LNCAP (cell line): ENCODE data around the gene FBXW5.

Source experiments
- TF ChIP-seq, protein P1 (sequence below): fragments of 450-650 bp; IDR thresholded peaks from 2 replicates; pipeline ENCODE4 v1.5.1; 2017; ENCODE audit warnings: mild to moderate bottlenecking

FBXW5 gene

DNA sequence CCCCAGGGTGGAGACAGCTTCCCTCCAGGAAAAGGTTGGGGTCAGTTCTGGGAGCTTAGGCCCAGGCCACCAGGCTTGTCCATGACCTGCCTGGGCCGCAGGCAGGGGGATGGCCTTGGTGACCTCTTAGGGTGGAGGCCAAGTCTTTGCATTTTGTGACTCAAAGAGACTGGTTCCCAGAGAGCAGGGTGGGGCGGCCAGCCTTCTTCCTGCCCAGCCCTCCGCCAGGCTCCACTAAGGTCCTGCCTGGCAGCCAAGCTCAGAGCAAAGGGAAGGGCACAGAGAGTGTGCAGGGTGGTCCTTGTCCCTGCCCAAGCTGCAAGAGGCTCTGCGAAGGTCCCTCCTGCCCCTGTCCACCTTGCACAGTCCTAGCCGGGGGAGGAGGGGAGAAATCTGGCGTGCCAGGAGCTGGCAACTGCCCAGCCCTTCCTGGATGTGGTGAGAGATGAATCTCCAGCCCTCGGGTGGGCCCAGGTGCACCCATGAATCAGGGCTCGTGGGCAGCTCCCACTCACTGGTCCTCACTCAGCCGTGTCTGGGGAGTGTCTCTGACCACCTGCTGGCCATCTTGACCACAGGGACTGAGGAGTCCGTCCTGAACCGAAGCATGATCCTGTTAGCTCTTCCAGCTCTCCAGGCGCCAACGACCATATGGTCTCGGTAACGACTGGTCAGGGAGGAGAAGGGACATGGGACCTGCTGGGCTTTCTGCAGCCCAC is 30.4 kb upstream of the FBXW5 start:
- TF ChIP-seq, protein P1, sequence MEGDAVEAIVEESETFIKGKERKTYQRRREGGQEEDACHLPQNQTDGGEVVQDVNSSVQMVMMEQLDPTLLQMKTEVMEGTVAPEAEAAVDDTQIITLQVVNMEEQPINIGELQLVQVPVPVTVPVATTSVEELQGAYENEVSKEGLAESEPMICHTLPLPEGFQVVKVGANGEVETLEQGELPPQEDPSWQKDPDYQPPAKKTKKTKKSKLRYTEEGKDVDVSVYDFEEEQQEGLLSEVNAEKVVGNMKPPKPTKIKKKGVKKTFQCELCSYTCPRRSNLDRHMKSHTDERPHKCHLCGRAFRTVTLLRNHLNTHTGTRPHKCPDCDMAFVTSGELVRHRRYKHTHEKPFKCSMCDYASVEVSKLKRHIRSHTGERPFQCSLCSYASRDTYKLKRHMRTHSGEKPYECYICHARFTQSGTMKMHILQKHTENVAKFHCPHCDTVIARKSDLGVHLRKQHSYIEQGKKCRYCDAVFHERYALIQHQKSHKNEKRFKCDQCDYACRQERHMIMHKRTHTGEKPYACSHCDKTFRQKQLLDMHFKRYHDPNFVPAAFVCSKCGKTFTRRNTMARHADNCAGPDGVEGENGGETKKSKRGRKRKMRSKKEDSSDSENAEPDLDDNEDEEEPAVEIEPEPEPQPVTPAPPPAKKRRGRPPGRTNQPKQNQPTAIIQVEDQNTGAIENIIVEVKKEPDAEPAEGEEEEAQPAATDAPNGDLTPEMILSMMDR, result no peak

DNA sequence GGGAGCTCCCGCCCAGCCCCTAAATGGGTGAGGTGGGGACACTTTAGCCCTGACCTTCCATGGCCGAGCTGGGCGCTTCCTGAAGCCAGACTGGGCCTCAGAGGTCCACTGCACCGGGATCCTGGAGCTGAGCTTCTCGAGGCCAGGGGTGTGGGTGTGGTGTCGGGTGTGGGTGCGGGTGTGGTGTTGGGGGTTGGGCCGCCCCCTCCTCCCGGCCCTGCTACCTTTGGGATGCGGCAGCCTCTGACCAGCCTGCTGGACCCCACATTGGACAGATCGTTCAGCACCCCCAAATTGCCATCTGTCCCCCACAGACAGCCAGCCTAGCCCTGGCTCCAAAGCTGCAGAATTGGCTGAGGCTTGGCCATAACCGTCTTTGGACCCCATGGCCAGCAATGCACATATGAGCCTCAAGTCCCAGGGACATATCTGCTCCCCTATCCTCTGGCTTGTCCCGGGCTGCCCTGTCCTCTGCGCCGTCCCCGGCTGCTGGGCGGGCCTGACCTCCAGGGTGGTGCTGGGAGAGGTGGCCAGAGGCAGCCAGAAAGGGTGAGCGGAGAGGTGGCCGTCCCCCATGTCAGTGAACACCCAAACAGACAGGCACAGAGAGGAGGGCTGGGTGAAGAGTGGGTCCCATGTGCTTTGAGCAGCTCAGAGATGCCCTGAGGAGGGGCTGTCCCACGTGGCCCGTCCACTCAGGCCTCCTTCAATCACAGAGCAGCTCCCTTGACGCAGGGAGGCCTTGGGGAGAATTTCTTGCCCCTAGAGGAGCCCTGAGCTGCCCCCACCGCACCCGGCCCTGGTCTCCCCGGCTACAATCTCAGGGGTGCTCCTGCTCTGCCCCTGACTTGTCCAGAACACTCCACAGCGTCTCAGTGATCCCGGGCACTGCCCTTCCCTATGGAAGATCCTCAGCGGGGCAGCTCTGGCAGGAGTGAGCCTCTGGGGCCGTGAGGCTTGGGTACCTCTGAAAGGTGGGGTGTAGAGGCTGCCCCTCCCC is 29.4 kb upstream of the FBXW5 start:
- TF ChIP-seq, protein P1, result no peak

DNA sequence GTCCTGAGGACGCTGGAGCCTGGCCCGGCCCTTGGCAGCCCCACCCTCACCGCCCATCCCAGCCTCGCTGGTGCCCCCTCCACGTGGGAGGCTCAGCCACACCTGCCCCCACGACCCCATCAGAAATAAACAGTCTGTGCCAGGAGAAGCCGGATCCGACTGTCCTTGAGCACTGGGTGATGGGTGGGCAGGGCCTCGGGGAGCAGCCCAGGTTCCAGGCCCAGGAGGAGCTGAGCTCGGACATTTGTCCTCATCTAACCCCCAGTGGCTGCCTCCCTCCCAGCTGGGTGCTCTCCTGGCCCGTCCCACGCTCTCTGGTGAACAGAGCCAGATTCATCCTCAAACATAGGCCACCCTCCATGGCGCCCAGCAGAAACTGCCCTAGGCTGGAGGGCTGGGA is 28.2 kb upstream of the FBXW5 start:
- TF ChIP-seq, protein P1, result no peak

DNA sequence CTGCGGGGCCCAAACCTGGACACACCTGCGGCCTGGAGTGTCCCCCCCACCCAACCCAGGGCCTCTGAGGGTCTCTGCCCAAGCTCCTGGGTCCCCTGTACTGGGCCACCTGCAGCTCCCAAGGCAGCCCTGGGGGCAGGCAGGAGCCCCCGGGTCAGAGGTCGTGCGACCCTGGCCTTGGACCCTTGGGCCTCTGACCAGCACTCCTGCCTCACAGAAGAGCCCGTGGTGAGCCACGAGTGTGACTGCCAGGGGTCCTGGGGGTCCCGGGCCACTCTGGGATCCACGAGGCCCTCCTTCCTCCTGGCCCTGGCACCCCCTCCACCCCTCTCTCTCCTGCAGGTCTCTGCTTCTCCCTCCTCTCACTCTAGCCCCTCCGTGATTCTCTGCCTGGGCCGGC is 27.8 kb upstream of the FBXW5 start:
- TF ChIP-seq, protein P1, result no peak

DNA sequence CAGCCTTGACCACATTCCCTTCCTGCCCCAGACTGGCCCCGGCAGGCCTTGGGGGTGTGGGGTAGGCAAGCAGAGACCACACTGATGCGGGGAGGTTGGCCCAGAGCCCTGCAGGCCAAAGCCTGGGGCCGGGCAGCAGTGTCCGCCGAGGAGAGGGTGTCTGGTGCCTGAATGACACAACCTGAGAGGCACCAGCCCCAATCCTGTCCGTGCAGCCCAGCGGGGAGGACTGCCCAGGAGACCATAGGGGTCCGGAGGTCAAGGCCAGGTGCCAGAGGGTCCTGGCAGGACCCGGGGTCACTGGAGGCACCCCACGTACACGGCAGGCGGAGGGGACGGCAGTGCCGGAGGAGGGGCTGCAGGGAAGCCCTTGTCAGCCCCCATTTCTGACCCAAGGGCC is 27.2 kb upstream of the FBXW5 start:
- TF ChIP-seq, protein P1, result no peak

DNA sequence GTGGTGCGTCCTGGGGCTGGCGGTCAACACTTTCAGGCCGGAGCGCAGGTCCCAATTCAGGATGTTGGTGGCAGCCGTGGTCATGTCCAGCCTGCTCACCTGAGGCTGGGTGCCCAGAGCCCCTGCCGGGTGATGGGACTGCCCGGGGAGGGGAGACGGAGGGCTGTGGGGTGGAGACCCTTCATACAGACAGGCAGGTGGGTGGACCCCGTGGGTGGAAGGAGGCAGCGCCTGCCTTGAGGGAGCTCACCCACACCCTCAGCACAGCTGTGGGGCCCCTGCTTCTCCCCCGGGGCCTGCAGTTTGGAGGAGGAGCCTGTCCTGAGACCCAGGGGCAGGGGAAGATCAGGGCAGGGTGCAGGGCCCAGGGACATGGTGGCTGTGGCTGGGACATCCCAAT is 25.8 kb upstream of the FBXW5 start:
- TF ChIP-seq, protein P1, result no peak

DNA sequence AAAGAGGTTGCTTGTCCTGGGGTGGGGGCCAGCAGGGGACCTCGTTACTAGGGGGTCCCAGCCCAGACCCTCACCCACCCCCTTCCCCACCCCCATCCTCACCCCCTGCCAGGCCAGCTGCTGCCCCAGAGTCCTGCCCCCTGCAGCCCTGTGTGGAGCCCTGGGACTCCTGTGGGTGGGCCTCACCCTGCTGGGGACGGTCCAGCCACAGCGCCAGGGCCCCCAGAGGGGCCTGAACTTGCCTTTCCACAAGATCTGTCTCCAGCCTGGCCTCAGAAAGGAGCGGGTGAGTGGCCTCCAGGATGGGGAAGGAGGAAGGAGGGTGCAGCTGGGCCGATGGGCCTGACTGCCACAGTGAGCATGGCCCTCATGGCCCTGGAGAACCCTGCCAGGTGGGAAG is 25.2 kb upstream of the FBXW5 start:
- TF ChIP-seq, protein P1, result no peak
